SK-N-SH treated with all-trans-retinoic acid at 6 μM for 48 hours (cell line): ENCODE results near the gene TOX2.

Experiments used
- ATAC-seq: fragments of 200-7000 bp; cut with Tn5 transposase; 3 replicates; pipeline ENCODE4 v1.9.1; 2020; ENCODE audit warnings: mild to moderate bottlenecking, moderate library complexity
- ARNTL ChIP-seq: fragments of 450-650 bp; formaldehyde crosslinking; IDR thresholded peaks from 2 replicates; pipeline ENCODE4 v1.5.0; 2020; ENCODE audit warnings: low read depth, mild to moderate bottlenecking, moderate library complexity, borderline replicate concordance
- BACH2 ChIP-seq: fragments of 250-450 bp; sonication (Bioruptor Pico); IDR thresholded peaks from 2 replicates; pipeline ENCODE4 v1.9.0; 2021; ENCODE audit warnings: mild to moderate bottlenecking, borderline replicate concordance
- CREB5 ChIP-seq: fragments of 250-450 bp; sonication (Bioruptor Pico); IDR thresholded peaks from 2 replicates; pipeline ENCODE4 v1.5.1; 2020; ENCODE audit warnings: low read depth, mild to moderate bottlenecking, moderate library complexity
- CSRNP3 ChIP-seq: fragments of 250-450 bp; sonication (Bioruptor Pico); IDR thresholded peaks from 2 replicates; pipeline ENCODE4 v1.5.1; 2021; ENCODE audit warnings: mild to moderate bottlenecking, moderate library complexity
- ESRRG ChIP-seq: fragments of 250-450 bp; sonication (Bioruptor Pico); IDR thresholded peaks from 2 replicates; pipeline ENCODE4 v1.6.1; 2021; ENCODE audit warnings: mild to moderate bottlenecking
- GLIS3 ChIP-seq: fragments of 250-450 bp; sonication (Bioruptor Pico); IDR thresholded peaks from 2 replicates; pipeline ENCODE4 v1.5.0; 2020; ENCODE audit warnings: mild to moderate bottlenecking, moderate library complexity
- ISL1 ChIP-seq: fragments of 250-450 bp; sonication (Bioruptor Pico); IDR thresholded peaks from 2 replicates; pipeline ENCODE4 v2.1.2; 2022; ENCODE audit warnings: mild to moderate bottlenecking, moderate library complexity
- OSR1 ChIP-seq: fragments of 250-450 bp; sonication (Bioruptor Pico); IDR thresholded peaks from 2 replicates; pipeline ENCODE4 v1.8.0; 2022; ENCODE audit warnings: moderate library complexity, mild to moderate bottlenecking, inconsistent platforms
- POU6F1 ChIP-seq: fragments of 250-450 bp; sonication (Bioruptor Pico); IDR thresholded peaks from 2 replicates; pipeline ENCODE4 v1.8.0; 2021; ENCODE audit warnings: low read depth, mild to moderate bottlenecking, moderate library complexity, borderline replicate concordance
- PPARA ChIP-seq: fragments of 250-450 bp; sonication (Bioruptor Pico); IDR thresholded peaks from 2 replicates; pipeline ENCODE4 v1.5.0; 2020; ENCODE audit warnings: mild to moderate bottlenecking, borderline replicate concordance
- SNAI2 ChIP-seq: fragments of 250-450 bp; sonication (Bioruptor Pico); IDR thresholded peaks from 2 replicates; pipeline ENCODE4 v1.5.0; 2020; ENCODE audit warnings: mild to moderate bottlenecking, moderate library complexity
- TSHZ2 ChIP-seq: fragments of 250-450 bp; sonication (Bioruptor Pico); IDR thresholded peaks from 2 replicates; pipeline ENCODE4 v1.5.0; 2020; ENCODE audit warnings: mild to moderate bottlenecking, moderate library complexity
- ZC3H10 ChIP-seq: fragments of 250-450 bp; sonication (Bioruptor Pico); IDR thresholded peaks from 2 replicates; pipeline ENCODE4 v1.5.1; 2021; ENCODE audit warnings: mild to moderate bottlenecking, moderate library complexity
- ZFP30 ChIP-seq: fragments of 450-650 bp; formaldehyde crosslinking; IDR thresholded peaks from 2 replicates; pipeline ENCODE4 v1.5.0; 2022; ENCODE audit warnings: mild to moderate bottlenecking, moderate library complexity
- ZNF565 ChIP-seq: fragments of 450-650 bp; formaldehyde crosslinking; conservative IDR thresholded peaks from 2 replicates; pipeline ENCODE4 v1.5.0; 2020; ENCODE audit warnings: low read depth, mild to moderate bottlenecking, moderate library complexity
- ZNF8 ChIP-seq: fragments of 450-650 bp; formaldehyde crosslinking; IDR thresholded peaks from 2 replicates; pipeline ENCODE4 v1.5.0; 2020; ENCODE audit warnings: mild to moderate bottlenecking, moderate library complexity

The TOX2 gene

GRCh38 chr20:43969028-43969447, 54.4 kb downstream of the TOX2 start (continued):
- TF ChIP-seq CSRNP3 (CRISPR knock-in tag) (no peak), ZFP30 (CRISPR knock-in tag) (no peak), SNAI2 (CRISPR knock-in tag) (no peak)
- TF ChIP-seq, all 23 proteins: peak for 0

- ATAC-seq: no peak
These were observed 55.0 kb downstream of the TOX2 start for GRCh38 chr20:43969501-43970182.

GRCh38 chr20:43971267-43971666, 56.6 kb downstream of the TOX2 start:
- TF ChIP-seq TSHZ2 (CRISPR knock-in tag) (no peak), BACH2 (no peak), CSRNP3 (CRISPR knock-in tag) (no peak), ESRRG (CRISPR knock-in tag) (no peak)
- no peak for ATAC-seq

More at GRCh38 chr20:43969501-43970182, 55.0 kb downstream of the TOX2 start:
- TF ChIP-seq CREB5 (CRISPR knock-in tag): no peak
- no peak for TF ChIP-seq ISL1 (CRISPR knock-in tag)
- no peak for TF ChIP-seq OSR1
- no peak for TF ChIP-seq ZNF8 (CRISPR knock-in tag)
- TF ChIP-seq POU6F1: no peak
- TF ChIP-seq BACH2: no peak

- no peak for ATAC-seq
- no peak for TF ChIP-seq GLIS3 (CRISPR knock-in tag)
- no peak for TF ChIP-seq ARNTL
- TF ChIP-seq ZC3H10 (CRISPR knock-in tag): no peak
- no peak for TF ChIP-seq ZNF565
- TF ChIP-seq SNAI2 (CRISPR knock-in tag): no peak
- no peak for TF ChIP-seq ZNF8 (CRISPR knock-in tag)
- TF ChIP-seq POU6F1: no peak
- TF ChIP-seq PPARA (CRISPR knock-in tag): no peak
- TF ChIP-seq OSR1: no peak
These were observed 57.4 kb downstream of the TOX2 start for GRCh38 chr20:43972051-43972450.
